Fibroblast of skin of left quadriceps (primary cell): ENCODE measurements around the gene POMT1.

ENCODE experiments used
- DNase-seq, 2 experiments: peaks; one replicate each; pipeline ENCODE4 v3.0.0-alpha.2; 2013; ENCODE audit warnings: low read depth in 2 of 2

POMT1 gene

DNA sequence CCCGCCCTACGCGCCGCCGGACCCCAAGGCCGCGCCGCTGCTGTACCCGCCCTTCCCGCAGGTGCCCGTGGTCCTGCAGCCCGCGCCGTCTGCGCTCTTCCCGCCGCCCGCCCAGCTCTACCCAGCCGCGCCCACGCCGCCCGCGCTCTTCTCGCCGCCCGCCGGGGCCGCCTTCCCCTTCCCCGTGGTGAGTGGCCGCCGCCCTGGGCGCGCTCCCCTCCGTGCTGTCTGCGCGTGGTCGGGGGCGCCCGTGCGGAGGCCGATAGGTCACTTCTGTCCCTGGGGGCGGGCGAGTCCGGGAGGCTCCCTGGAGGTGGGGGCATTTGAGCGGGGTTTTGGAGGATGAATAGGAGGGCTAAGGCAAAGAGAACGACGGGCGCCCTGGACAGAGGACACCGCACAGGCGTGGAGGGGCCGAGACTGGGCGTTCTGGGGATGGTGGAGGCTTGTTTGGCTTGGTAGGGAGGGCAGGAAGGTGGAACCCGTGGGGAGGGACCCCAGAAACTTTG, 52.2 kb downstream of the POMT1 start:
- no peak for DNase-seq

DNA sequence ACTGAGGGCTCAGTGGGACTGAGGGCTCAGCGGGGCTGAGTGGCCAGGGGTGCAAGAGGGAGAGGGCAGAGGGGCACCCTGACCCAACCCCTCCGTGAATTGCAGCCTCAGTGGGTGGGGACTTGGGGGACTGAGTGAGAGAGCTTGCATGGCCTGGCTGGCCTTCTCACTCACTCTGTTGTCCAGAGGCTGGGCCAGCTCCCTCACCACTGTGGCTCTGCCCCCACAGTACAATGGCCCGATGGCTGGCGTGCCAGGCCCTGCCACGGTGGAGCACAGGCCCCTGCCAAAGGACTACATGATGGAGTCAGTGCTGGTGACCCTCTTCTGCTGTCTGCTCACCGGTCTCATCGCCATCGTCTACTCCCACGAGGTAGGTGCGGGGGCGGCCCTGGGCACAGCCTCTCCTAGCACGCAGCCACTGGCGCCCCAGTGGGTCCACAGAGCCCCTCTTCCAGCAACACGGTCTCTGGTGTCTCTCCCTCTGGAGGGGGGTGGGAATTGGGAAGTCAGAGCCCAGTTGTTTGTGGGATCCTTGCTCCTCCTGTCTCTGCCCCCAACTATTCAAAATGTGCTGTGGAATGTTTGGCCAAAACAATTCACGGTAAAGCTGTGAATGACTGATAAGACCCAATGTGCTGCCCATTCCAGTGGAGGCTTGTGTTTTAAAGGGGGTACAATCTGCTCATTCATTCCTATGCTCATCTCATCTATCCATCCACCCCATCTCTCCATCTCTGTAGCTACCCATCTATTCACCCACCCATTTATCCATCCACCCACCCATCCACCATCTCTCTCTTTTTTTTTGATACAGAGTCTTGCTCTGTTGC, 53.3 kb downstream of the POMT1 start:
- no peak for DNase-seq

- no peak for DNase-seq
These were observed 55.3 kb downstream of the POMT1 start for GRCh38 chr9:131557855-131558548.

- no peak for DNase-seq
These were observed 56.8 kb downstream of the POMT1 start for GRCh38 chr9:131559421-131560000.

DNA sequence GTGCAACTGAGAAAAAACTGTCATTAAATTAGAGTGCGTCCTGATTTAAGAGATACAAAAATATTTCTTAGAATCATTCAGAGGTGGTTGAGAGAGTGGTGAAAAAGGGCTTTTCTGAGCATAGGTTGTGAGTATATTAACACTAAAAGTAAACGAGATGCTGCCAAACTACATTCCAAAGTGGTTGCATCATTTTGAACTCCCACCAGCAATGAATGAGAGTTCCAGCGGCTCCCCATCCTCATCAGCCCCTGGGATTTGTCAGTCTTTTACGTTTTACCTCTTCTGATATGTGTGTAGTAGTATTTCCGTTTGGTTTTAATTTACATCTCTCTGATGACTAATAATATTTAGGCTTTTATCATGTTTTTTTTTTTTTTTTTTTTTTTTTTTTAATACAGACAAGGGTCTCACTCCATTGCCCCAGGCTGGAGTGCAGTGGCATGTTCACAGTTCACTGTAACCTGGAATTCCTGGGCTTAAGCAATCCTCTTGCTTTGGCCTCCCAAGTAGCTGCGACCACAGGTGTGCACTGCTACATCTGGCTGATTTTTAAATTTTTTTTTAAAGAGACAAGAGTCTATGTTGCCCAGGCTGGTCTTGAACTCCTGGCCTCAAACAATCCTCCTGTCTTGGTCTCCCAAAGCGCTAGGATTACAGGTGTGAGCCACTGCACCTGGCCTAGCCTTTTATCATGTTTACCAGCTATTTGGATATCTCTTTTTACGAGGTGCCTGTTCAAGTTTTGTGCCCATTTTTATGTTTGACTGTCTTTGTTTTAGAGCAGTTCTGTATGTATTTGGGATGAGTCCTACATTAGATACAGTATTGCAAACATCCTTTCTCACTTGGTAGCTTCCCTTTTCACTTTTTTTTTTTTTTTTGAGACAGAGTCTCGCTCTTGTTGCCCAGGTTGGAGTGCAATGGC, 59.6 kb downstream of the POMT1 start:
- DNase-seq: peak; percentile 3 to 4

DNA sequence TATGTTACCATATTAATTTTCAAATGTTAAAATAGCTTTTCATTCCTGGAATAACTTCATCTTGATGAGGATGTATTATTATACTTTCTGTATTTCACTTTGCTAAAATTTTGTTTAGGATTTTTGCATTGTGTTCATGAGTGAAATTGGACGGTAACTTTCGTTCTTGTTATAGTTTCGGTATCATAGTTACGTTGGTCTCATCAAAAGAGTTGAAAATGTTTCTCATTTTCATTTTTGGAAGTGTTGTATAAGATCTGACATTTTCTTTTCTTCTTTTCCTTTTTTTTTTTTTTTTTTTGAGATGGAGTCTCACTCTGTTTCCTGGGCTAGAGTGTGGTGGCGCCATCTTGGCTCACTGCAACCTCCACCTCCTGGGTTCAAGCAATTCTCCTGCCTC, 62.7 kb downstream of the POMT1 start:
- no peak for DNase-seq

DNA sequence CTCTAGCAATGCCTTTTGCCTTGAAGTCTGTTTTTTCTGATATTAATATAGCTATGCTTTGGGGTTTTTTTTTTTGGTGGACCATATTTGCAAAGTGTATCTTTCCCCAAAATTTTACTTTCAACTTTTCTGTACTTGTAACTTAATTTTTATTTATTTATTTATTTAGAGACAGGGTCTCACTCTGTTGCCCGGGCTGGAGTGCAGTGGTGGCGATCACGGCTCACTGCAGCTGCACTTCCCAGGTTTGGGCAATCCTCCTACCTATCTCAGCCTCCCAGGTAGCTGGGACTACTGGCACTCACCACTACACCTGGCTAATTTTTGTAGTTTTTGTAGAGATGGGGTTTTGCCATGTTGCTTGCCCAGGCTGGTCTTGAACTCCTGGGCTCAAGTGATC, 63.4 kb downstream of the POMT1 start:
- no peak for DNase-seq

DNA sequence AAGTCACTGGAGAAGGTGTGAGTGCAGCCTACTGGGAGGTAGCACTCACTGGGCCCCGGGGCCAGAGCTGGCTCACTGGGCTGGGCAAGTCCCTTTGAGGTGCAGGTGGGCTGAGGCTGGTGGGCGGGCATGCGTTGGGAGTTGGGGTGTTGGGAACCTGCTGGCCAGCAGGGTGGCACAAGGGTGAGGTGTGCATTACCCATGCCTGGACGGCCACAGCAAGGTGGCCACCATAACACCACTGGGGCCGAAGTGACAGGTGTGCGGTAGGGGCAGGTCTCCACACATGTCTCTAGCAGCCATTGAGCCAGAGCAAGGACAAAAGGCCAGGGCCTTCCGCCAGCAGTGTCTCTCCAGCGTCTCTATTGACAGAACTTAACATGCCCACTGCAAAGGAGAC, 65.2 kb downstream of the POMT1 start:
- DNase-seq: no peak
